GM12891 (cell line): Measurements from ENCODE around the gene LIPC.
A peak's percentile ranks its signal among the peaks of the same experiment; 100 is the strongest.

Experiments used
- DNase-seq: peaks from one replicate; pipeline ENCODE4 v3.0.0; 2011; ENCODE audit warnings: low spot score; ENCODE audit not compliant: insufficient read length
- FAIRE-seq: peaks from 2 replicates; lab custom pipeline; 2011; peaks lifted over from hg19 to GRCh38; lab: Jason Lieb, UNC
- PAX5 ChIP-seq: IDR thresholded peaks from 2 replicates; pipeline ENCODE4 v1.6.1; 2011; ENCODE audit warnings: low read length, moderate library complexity, mild to moderate bottlenecking; ENCODE audit not compliant: insufficient read depth, severe bottlenecking
- POLR2A ChIP-seq: IDR thresholded peaks from 2 replicates; pipeline ENCODE4 v1.6.1; 2011; ENCODE audit warnings: low read depth, low read length, control low read depth
- POLR2AphosphoS5 ChIP-seq: IDR thresholded peaks from 2 replicates; pipeline ENCODE4 v1.6.1; 2011; ENCODE audit warnings: low read depth, low read length, control low read depth
- POU2F2 ChIP-seq: IDR thresholded peaks from 2 replicates; pipeline ENCODE4 v1.6.1; 2011; ENCODE audit warnings: low read depth, mild to moderate bottlenecking, control low read depth, low read length, moderate library complexity
- SPI1 ChIP-seq: IDR thresholded peaks from 2 replicates; pipeline ENCODE4 v1.6.1; 2011; ENCODE audit warnings: low read depth, low read length, control low read depth
- TAF1 ChIP-seq: IDR thresholded peaks from 2 replicates; pipeline ENCODE4 v1.6.1; 2011; ENCODE audit warnings: low read depth, low read length, control low read depth

Gene LIPC

DNA sequence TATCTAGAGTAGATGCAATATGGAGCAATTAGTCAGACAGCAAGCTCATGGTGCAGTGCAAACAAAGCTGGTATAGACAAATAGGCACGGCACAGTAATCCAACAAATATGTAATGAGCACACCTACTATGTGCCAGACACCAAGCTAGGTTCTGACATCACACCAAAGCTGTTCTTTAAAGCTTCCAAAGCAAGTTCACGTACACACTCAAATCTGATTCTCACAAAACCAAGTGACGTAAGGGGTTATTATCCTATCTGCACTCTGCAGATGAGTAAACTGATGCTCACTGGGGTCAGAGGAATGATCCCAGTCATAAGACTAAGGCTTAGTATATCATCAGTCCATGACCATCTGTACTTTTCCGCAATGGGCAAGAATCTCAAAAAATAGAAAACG lies 27.8 kb upstream of the LIPC start:
- TF ChIP-seq PAX5 (no peak), POU2F2 (no peak), POLR2A (no peak), SPI1 (no peak), POLR2AphosphoS5 (no peak), TAF1 (no peak)
- FAIRE-seq (no peak), DNase-seq (no peak)

- FAIRE-seq, result no peak
- DNase-seq, result no peak
- TF ChIP-seq SPI1 (no peak), PAX5 (no peak), POLR2A (no peak), POLR2AphosphoS5 (no peak), TAF1 (no peak), POU2F2 (no peak)
Observed at GRCh38 chr15:58404722-58405121, 27.1 kb upstream of the LIPC start.

- TF ChIP-seq SPI1 (no peak), POLR2A (no peak), PAX5 (no peak), POLR2AphosphoS5 (no peak), POU2F2 (no peak), TAF1 (no peak)
- DNase-seq (no peak), FAIRE-seq (no peak)
Observed at GRCh38 chr15:58405865-58406264, 25.9 kb upstream of the LIPC start.

- FAIRE-seq, result no peak
- no peak for DNase-seq
- TF ChIP-seq TAF1 (no peak), POLR2A (no peak), PAX5 (no peak), POLR2AphosphoS5 (no peak), SPI1 (no peak), POU2F2 (no peak)
Observed at GRCh38 chr15:58406811-58407210, 25.0 kb upstream of the LIPC start.

- DNase-seq (no peak), FAIRE-seq (no peak)
- TF ChIP-seq POLR2AphosphoS5 (no peak), PAX5 (no peak), SPI1 (no peak), POLR2A (no peak), TAF1 (no peak), POU2F2 (no peak)
Observed at GRCh38 chr15:58407236-58407775, 24.5 kb upstream of the LIPC start.

DNA sequence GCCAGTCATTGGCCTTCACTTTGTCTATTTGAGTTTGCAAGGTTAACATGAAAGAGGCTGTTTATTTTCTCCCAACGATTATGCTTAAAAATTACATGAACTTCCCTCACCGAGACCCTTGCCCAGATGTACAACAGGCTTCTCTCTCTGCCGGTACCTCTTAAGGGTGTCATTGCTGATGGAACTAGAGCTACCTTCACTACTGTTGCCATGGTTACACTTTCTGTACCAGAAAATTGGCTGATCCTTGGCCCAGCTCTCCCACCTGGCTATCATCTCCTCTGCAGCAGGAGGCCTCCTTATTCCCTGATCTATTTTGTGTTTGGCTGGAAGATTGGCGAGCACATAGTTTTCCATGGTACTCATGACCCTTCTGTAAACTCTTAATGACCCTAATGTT lies 24.0 kb upstream of the LIPC start:
- DNase-seq (no peak), FAIRE-seq (no peak)
- TF ChIP-seq PAX5 (no peak), TAF1 (no peak), POLR2AphosphoS5 (no peak)

DNA sequence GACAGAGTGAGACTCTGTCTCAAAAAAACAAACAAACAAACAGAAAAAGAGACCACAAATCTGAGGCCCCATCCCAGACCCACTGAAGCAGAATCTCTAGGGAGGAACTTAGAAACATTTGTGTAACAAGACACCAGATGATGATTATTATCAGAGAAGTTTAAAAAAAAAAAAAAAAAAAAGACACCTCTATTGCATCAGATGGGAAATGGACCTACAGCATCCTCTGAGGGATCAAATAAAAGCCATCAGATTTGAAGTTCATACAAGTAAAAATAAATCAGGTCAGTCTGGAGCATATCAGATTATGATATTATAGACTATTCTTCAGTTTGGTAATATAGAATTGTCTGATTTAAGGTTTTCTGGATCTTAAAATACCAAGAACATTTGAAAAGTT lies 21.9 kb upstream of the LIPC start:
- DNase-seq, result no peak
- no peak for TF ChIP-seq POLR2A
- TF ChIP-seq SPI1, result no peak
- no peak for TF ChIP-seq POLR2AphosphoS5
- TF ChIP-seq PAX5, result no peak
- no peak for TF ChIP-seq POU2F2
- TF ChIP-seq TAF1, result no peak

DNA sequence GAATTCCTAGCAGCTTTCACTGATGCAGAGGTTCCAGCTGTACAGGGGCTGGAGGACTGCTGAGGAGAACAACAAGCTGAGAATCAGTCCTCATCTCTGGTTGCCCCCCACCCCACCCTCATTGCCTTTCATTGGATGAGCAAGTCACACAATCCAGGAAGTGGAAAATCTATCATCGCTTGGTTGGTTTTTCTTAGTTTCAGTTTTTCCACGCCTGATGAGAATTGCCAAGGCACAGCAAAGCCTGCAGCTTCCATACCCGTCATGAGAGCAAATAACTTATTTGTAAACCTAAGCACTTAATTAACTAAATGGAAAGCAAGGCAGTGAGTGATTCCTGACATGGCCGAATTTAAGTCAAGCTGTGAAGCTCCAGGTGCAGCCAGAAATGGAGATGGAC lies 21.4 kb upstream of the LIPC start:
- TF ChIP-seq SPI1, result peak; percentile 24; the same call in 1 of the 2 replicates
- no peak; the same call in 1 of the 2 replicates for TF ChIP-seq TAF1
- TF ChIP-seq PAX5, result peak; percentile 10
- no peak for DNase-seq
- peak; percentile 87 for FAIRE-seq

More for the DNA sequence above, 21.9 kb upstream of the LIPC start:
- FAIRE-seq, result no peak

- no peak for TF ChIP-seq TAF1
- no peak for TF ChIP-seq POLR2AphosphoS5
- DNase-seq (no peak), FAIRE-seq (peak; percentile 38)
Observed at GRCh38 chr15:58413253-58413652, 18.5 kb upstream of the LIPC start.

DNA sequence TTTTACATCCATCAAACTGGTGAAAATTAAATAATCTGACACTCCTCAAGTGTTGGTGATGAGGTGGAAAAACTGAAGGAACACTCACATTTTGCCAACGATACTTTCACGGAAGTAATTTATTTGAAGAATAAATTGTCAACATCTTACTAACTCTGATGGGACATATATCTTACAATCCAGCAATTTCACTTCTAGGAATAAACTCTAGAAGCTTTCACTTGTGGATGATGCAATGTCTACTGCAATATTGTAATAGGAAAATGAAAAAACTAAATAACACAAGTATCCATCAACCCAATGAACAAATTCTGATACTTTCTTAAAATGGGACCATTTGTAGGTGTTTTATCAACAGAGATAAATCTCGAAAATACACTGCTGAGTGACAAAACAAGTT lies 16.2 kb upstream of the LIPC start:
- no peak for DNase-seq
- TF ChIP-seq POLR2A (no peak), SPI1 (no peak), POU2F2 (no peak), PAX5 (no peak), TAF1 (no peak), POLR2AphosphoS5 (no peak)
- no peak for FAIRE-seq

DNA sequence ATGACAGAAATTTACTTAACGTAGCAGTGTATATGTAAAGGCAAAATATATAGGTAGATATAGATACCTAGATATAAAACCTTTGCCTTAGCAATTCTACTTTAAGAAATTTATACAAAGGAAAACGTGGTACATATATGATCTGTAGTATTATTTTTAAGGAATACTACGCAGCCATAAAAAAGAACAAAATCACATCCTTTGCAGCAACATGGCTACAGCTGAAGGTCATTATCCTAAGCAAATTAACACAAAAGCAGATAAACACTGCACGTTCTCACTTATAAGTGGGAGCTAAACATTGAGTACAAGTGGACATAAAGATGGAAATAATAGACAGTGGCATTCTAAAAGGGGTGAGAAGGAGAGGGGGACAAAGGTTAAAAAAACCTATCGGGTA lies 14.8 kb upstream of the LIPC start:
- no peak for TF ChIP-seq POLR2AphosphoS5
- no peak for TF ChIP-seq SPI1
- no peak for TF ChIP-seq POLR2A
- TF ChIP-seq POU2F2, result no peak
- DNase-seq (no peak), FAIRE-seq (no peak)
